ENCODE results near the gene SPDYE5. TPM values are rescaled to one million over a fixed set of nuclear protein-coding genes. Genes with fewer than 3 reads are reported as not detected.
"Not testable (repeated sequence)": the region's sequence is repeated elsewhere in the genome, so short reads cannot be mapped to it uniquely, and the experiment has no call there.

The SPDYE5 gene
- total and polyA plus RNA-seq, 2 of the 4 experiments (the other 2 are of a cell fraction): not detected

- BruUV-seq (replicated peaks); H3K36me3 ChIP-seq (ENCODE audit: control insufficient read depth, insufficient read depth, low read length); H2BK20ac ChIP-seq (ENCODE audit: low read depth, low read length); H3K14ac ChIP-seq (replicated peaks; ENCODE audit: low read depth, low read length); H4K8ac ChIP-seq (ENCODE audit: low read depth in 2 of 2, low read length in 2 of 2); H3K27me3 ChIP-seq (ENCODE audit: control insufficient read depth, insufficient read depth, low read length); H3K4me2 ChIP-seq (ENCODE audit: low read depth, low read length); H2BK15ac ChIP-seq (ENCODE audit: low read depth, low read length); H3K4ac ChIP-seq (ENCODE audit: low read depth, low read length); H3K4me1 ChIP-seq (ENCODE audit: control insufficient read depth, insufficient read depth, low read length); H3K23ac ChIP-seq (ENCODE audit: low read depth, low read length); H3K9me3 ChIP-seq (ENCODE audit: control insufficient read depth, insufficient read depth, low read length); H3K4me3 ChIP-seq (ENCODE audit: insufficient read depth, low read depth, low read length); H4K91ac ChIP-seq (ENCODE audit: insufficient read depth, low read depth, low read length); H3K9ac ChIP-seq (ENCODE audit: low read depth, low read length); H3K56ac ChIP-seq (ENCODE audit: extremely low read depth, insufficient read depth, low read length); CTCF ChIA-PET; H2AK5ac ChIP-seq (ENCODE audit: low read depth, low read length); intact Hi-C loops (cut with micrococcal nuclease); H3K18ac ChIP-seq (ENCODE audit: low read depth, low read length); H3K9me1 ChIP-seq (ENCODE audit: insufficient read depth, low read length); H3K79me1 ChIP-seq (ENCODE audit: low read depth in 1 of 2, low read length in 2 of 2); H2AK9ac ChIP-seq (replicated peaks; ENCODE audit: low read depth, low read length, poor library complexity); H3K27ac ChIP-seq (ENCODE audit: insufficient read depth, low read length); in situ Hi-C loops (cut with MboI; ENCODE audit: low sequenced_read_pairs); H4K20me1 ChIP-seq (ENCODE audit: insufficient read depth, low read length); H2AFZ ChIP-seq (replicated peaks; ENCODE audit: low read length, poor library complexity); H4K5ac ChIP-seq (ENCODE audit: low read depth, low read length); H2BK120ac ChIP-seq (ENCODE audit: low read depth, low read length); POLR2A ChIA-PET (ENCODE audit: unreplicated experiment); DNase-seq; dilution Hi-C loops (cut with HindIII; ENCODE audit: low sequenced_read_pairs, unreplicated experiment); H2BK5ac ChIP-seq (ENCODE audit: low read depth, low read length, poor library complexity, severe bottlenecking): not testable (repeated sequence)
- peak; percentile 90 for ATAC-seq (ENCODE audit: low read depth)
- TF ChIP-seq RAD21 (IDR thresholded peaks at IDR 0.05; ENCODE audit: low read length) (peak; percentile 24; the same call in 1 of the 2 replicates), SMC3 (IDR thresholded peaks at IDR 0.05; ENCODE audit: low read depth, low read length) (peak; percentile 18; the same call in 1 of the 2 replicates)
- TF ChIP-seq, protein P1, sequence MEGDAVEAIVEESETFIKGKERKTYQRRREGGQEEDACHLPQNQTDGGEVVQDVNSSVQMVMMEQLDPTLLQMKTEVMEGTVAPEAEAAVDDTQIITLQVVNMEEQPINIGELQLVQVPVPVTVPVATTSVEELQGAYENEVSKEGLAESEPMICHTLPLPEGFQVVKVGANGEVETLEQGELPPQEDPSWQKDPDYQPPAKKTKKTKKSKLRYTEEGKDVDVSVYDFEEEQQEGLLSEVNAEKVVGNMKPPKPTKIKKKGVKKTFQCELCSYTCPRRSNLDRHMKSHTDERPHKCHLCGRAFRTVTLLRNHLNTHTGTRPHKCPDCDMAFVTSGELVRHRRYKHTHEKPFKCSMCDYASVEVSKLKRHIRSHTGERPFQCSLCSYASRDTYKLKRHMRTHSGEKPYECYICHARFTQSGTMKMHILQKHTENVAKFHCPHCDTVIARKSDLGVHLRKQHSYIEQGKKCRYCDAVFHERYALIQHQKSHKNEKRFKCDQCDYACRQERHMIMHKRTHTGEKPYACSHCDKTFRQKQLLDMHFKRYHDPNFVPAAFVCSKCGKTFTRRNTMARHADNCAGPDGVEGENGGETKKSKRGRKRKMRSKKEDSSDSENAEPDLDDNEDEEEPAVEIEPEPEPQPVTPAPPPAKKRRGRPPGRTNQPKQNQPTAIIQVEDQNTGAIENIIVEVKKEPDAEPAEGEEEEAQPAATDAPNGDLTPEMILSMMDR (conservative IDR thresholded peaks at IDR 0.05; ENCODE audit: low read depth, low read length): peak; percentile 28
- no CpG with 5 or more reads among the region's 4 CpGs for WGBS, 2 experiments (ENCODE audit: extremely low coverage in 2 of 2, insufficient read length in 1 of 2)
Observed at GRCh38 chr7:75452494-75452955, 39.6 kb upstream of the SPDYE5 start.

DNA sequence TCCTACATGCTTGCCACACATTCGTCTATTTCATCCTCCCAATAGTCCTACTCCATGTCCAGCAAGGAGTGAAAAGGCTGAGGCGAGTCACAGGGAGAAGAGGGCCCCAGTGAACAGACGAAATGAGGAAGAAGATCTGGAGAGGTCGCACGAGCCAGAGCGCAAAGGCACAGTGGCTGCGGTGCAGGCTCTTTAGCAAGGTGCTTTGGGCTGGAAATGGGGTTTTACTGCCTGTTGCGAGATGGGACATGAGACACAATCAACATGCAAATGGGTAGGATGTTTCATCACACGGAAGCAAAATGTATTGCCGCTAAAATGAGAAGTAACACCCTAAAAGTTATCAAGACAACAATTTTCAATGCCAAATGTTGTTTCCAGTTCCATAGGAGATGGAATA lies 35.7 kb upstream of the SPDYE5 start:
- H3K18ac ChIP-seq (ENCODE audit: low read depth, low read length); H2BK15ac ChIP-seq (ENCODE audit: low read depth, low read length); H3K4me3 ChIP-seq (ENCODE audit: insufficient read depth, low read depth, low read length); H2AK5ac ChIP-seq (ENCODE audit: low read depth, low read length); H2AFZ ChIP-seq (replicated peaks; ENCODE audit: low read length, poor library complexity); ATAC-seq (ENCODE audit: low read depth); H2BK5ac ChIP-seq (ENCODE audit: low read depth, low read length, poor library complexity, severe bottlenecking); in situ Hi-C loops (cut with MboI; ENCODE audit: low sequenced_read_pairs); H3K4me1 ChIP-seq (ENCODE audit: control insufficient read depth, insufficient read depth, low read length); intact Hi-C loops (cut with micrococcal nuclease); H3K36me3 ChIP-seq (ENCODE audit: control insufficient read depth, insufficient read depth, low read length); H3K79me1 ChIP-seq (ENCODE audit: low read depth in 1 of 2, low read length in 2 of 2); CTCF ChIA-PET; H2BK20ac ChIP-seq (ENCODE audit: low read depth, low read length); DNase-seq; H4K91ac ChIP-seq (ENCODE audit: insufficient read depth, low read depth, low read length); H4K5ac ChIP-seq (ENCODE audit: low read depth, low read length); H4K20me1 ChIP-seq (ENCODE audit: insufficient read depth, low read length); H3K4me2 ChIP-seq (ENCODE audit: low read depth, low read length); H3K9me3 ChIP-seq (ENCODE audit: control insufficient read depth, insufficient read depth, low read length); H2AK9ac ChIP-seq (replicated peaks; ENCODE audit: low read depth, low read length, poor library complexity); H3K14ac ChIP-seq (replicated peaks; ENCODE audit: low read depth, low read length); H3K9me1 ChIP-seq (ENCODE audit: insufficient read depth, low read length); H3K9ac ChIP-seq (ENCODE audit: low read depth, low read length); H3K27me3 ChIP-seq (ENCODE audit: control insufficient read depth, insufficient read depth, low read length); POLR2A ChIA-PET (ENCODE audit: unreplicated experiment); H3K23ac ChIP-seq (ENCODE audit: low read depth, low read length); dilution Hi-C loops (cut with HindIII; ENCODE audit: low sequenced_read_pairs, unreplicated experiment); H3K27ac ChIP-seq (ENCODE audit: insufficient read depth, low read length); H3K56ac ChIP-seq (ENCODE audit: extremely low read depth, insufficient read depth, low read length); H3K4ac ChIP-seq (ENCODE audit: low read depth, low read length); H4K8ac ChIP-seq (ENCODE audit: low read depth in 2 of 2, low read length in 2 of 2); H2BK120ac ChIP-seq (ENCODE audit: low read depth, low read length): not testable (repeated sequence)
- no CpG with 5 or more reads among the region's 10 CpGs for WGBS, 2 experiments (ENCODE audit: extremely low coverage in 2 of 2, insufficient read length in 1 of 2)
- TSS peak; percentile 36 for BruUV-seq (replicated peaks)
